ENCODE measurements around the gene BLOC1S6. TPM values are rescaled to one million over a fixed set of nuclear protein-coding genes. Genes with fewer than 3 reads are reported as not detected.

The BLOC1S6 gene
- total RNA-seq, 1 donor from 2014 or later, result 64.6 TPM

- H3F3A ChIP-seq (ENCODE audit: low read depth), result no peaks in the 10 kb centered on the region
- Mint-ChIP-seq H3K27me3 (ENCODE audit: insufficient read depth, low read depth) (peaks cover 4% of the 10 kb centered on the region), H3K27ac (no peak overlapping the region), H3K36me3 (no peaks in the 10 kb centered on the region), H3K4me1 (no peaks in the 10 kb centered on the region), H3K9me3 (no peaks in the 10 kb centered on the region), H3K4me3 (no peak overlapping the region)
- H3K79me2 ChIP-seq (ENCODE audit: low read depth), result no peaks in the 10 kb centered on the region
- H3K9ac ChIP-seq, result no peak overlapping the region
- peaks cover 32% of the 10 kb centered on the region for H3K27me3 ChIP-seq
- H3K9me3 ChIP-seq (ENCODE audit: low read depth), result no peaks in the 10 kb centered on the region
- DNase-seq (ENCODE audit: low spot score), result no peak
- H3K4me2 ChIP-seq, result no peak overlapping the region
- H3K4me3 ChIP-seq, result no peak overlapping the region
- H2AFZ ChIP-seq (replicated peaks), result no peak overlapping the region
- H3K27ac ChIP-seq, result no peak overlapping the region
- H3K4me1 ChIP-seq, result no peaks in the 10 kb centered on the region
- TF ChIP-seq EZH2 (IDR thresholded peaks at IDR 0.05), result no peak
- TF ChIP-seq CTCF (IDR thresholded peaks at IDR 0.05), result no peak
- no peak for TF ChIP-seq EZH2phosphoT487 (IDR thresholded peaks at IDR 0.05)
- no peaks in the 10 kb centered on the region for H4K20me1 ChIP-seq (ENCODE audit: low read depth)
- H3K36me3 ChIP-seq, result no peaks in the 10 kb centered on the region
These were observed 35.5 kb upstream of the BLOC1S6 start for GRCh38 chr15:45551676-45552075.

- H3K4me3 Mint-ChIP-seq, result no peak overlapping the region
- H3K9me3 Mint-ChIP-seq, result no peaks in the 10 kb centered on the region
- H3K36me3 Mint-ChIP-seq, result no peaks in the 10 kb centered on the region
- Histone ChIP-seq H3K79me2 (ENCODE audit: low read depth) (no peaks in the 10 kb centered on the region), H3K9me3 (ENCODE audit: low read depth) (no peaks in the 10 kb centered on the region), H3K4me3 (no peak overlapping the region), H3K4me1 (no peaks in the 10 kb centered on the region), H3K4me2 (no peak overlapping the region), H3K27ac (no peak overlapping the region), H3F3A (ENCODE audit: low read depth) (no peaks in the 10 kb centered on the region), H3K27me3 (peaks cover 53% of the 10 kb centered on the region), H4K20me1 (ENCODE audit: low read depth) (no peaks in the 10 kb centered on the region), H2AFZ (replicated peaks) (no peak overlapping the region), H3K9ac (no peak overlapping the region), H3K36me3 (no peaks in the 10 kb centered on the region)
- H3K27ac Mint-ChIP-seq, result no peak overlapping the region
- TF ChIP-seq EZH2 (IDR thresholded peaks at IDR 0.05) (no peak), EZH2phosphoT487 (IDR thresholded peaks at IDR 0.05) (no peak), CTCF (IDR thresholded peaks at IDR 0.05) (no peak)
- H3K4me1 Mint-ChIP-seq, result no peaks in the 10 kb centered on the region
- no peak for DNase-seq (ENCODE audit: low spot score)
- no peaks in the 10 kb centered on the region for H3K27me3 Mint-ChIP-seq (ENCODE audit: insufficient read depth, low read depth)
These were observed 31.1 kb upstream of the BLOC1S6 start for GRCh38 chr15:45555934-45556608.

- Mint-ChIP-seq H3K27ac (no peak overlapping the region), H3K4me3 (no peak overlapping the region), H3K36me3 (no peaks in the 10 kb centered on the region), H3K4me1 (no peaks in the 10 kb centered on the region), H3K27me3 (ENCODE audit: insufficient read depth, low read depth) (peaks cover 8% of the 10 kb centered on the region), H3K9me3 (no peaks in the 10 kb centered on the region)
- Histone ChIP-seq H3K79me2 (ENCODE audit: low read depth) (no peaks in the 10 kb centered on the region), H4K20me1 (ENCODE audit: low read depth) (no peaks in the 10 kb centered on the region), H3K4me2 (no peak overlapping the region), H3K36me3 (no peaks in the 10 kb centered on the region), H3F3A (ENCODE audit: low read depth) (no peaks in the 10 kb centered on the region), H3K27ac (no peak overlapping the region), H3K4me3 (no peak overlapping the region), H3K9ac (no peak overlapping the region), H3K27me3 (peaks cover 44% of the 10 kb centered on the region), H3K4me1 (peaks cover 3% of the 10 kb centered on the region), H2AFZ (replicated peaks) (no peak overlapping the region), H3K9me3 (ENCODE audit: low read depth) (no peaks in the 10 kb centered on the region)
- DNase-seq (ENCODE audit: low spot score), result no peak
- TF ChIP-seq CTCF (IDR thresholded peaks at IDR 0.05) (no peak), EZH2phosphoT487 (IDR thresholded peaks at IDR 0.05) (no peak), EZH2 (IDR thresholded peaks at IDR 0.05) (no peak)
These were observed 14.6 kb upstream of the BLOC1S6 start for GRCh38 chr15:45572617-45573016.

Data from neural progenitor cell (in vitro differentiated cells).